ENCODE results near the gene EMC8.
A peak's percentile ranks its signal among the peaks of the same experiment; 100 is the strongest.

GRCh38 chr16:85821390-85822135 lies 22.2 kb upstream of the EMC8 start:
- TF ChIP-seq, protein P1, sequence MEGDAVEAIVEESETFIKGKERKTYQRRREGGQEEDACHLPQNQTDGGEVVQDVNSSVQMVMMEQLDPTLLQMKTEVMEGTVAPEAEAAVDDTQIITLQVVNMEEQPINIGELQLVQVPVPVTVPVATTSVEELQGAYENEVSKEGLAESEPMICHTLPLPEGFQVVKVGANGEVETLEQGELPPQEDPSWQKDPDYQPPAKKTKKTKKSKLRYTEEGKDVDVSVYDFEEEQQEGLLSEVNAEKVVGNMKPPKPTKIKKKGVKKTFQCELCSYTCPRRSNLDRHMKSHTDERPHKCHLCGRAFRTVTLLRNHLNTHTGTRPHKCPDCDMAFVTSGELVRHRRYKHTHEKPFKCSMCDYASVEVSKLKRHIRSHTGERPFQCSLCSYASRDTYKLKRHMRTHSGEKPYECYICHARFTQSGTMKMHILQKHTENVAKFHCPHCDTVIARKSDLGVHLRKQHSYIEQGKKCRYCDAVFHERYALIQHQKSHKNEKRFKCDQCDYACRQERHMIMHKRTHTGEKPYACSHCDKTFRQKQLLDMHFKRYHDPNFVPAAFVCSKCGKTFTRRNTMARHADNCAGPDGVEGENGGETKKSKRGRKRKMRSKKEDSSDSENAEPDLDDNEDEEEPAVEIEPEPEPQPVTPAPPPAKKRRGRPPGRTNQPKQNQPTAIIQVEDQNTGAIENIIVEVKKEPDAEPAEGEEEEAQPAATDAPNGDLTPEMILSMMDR (conservative IDR thresholded peaks at IDR 0.05), result peak; percentile 97
- TF ChIP-seq ZFX (IDR thresholded peaks at IDR 0.05), result no peak
